ENCODE data around the gene CD22. TPM values are rescaled to one million over a fixed set of nuclear protein-coding genes. Genes with fewer than 3 reads are reported as not detected.
"Not testable (repeated sequence)": the region's sequence is repeated elsewhere in the genome, so short reads cannot be mapped to it uniquely, and the experiment has no call there.

Gene CD22
- total RNA-seq, 2 donors from 2014 or later, result 39.1 to 44.5 TPM

- peak overlapping the region; percentile 5 for H3K27ac Mint-ChIP-seq
- peak overlapping the region; percentile 31 to 50 for H3K4me3 Mint-ChIP-seq
- H3K4me1 Mint-ChIP-seq (ENCODE audit: low read depth), result peaks cover 47% of the 10 kb centered on the region
Measured at GRCh38 chr19:35352448-35353304, 23.7 kb downstream of the CD22 start.

GRCh38 chr19:35353635-35354034 lies 24.6 kb downstream of the CD22 start:
- Mint-ChIP-seq H3K4me3 (no peak overlapping the region), H3K27ac (no peak overlapping the region), H3K9me3 (no peaks in the 10 kb centered on the region), H3K4me1 (ENCODE audit: low read depth) (peaks cover 46% of the 10 kb centered on the region), H3K36me3 (ENCODE audit: insufficient read depth in 2 of 2) (peaks cover 0 to 3% of the 10 kb centered on the region in 2 donors), H3K27me3 (ENCODE audit: low read depth) (no peaks in the 10 kb centered on the region)
- no peak for ATAC-seq (replicated peaks in 1 of 2)
- DNase-seq, result no peak

More at GRCh38 chr19:35352448-35353304, 23.7 kb downstream of the CD22 start:
- no peaks in the 10 kb centered on the region for H3K9me3 Mint-ChIP-seq
- ATAC-seq (replicated peaks in 1 of 2) (peak; percentile 66 to 67), DNase-seq (peak; percentile 74 to 81)
- H3K36me3 Mint-ChIP-seq (ENCODE audit: insufficient read depth in 2 of 2), result no peaks in the 10 kb centered on the region
- H3K27me3 Mint-ChIP-seq (ENCODE audit: low read depth), result no peaks in the 10 kb centered on the region

- H3K9me3 Mint-ChIP-seq, result no peaks in the 10 kb centered on the region
- H3K36me3 Mint-ChIP-seq (ENCODE audit: insufficient read depth in 2 of 2), result peaks cover 0 to 3% of the 10 kb centered on the region in 2 donors
- H3K27ac Mint-ChIP-seq, result no peak overlapping the region
- no peak overlapping the region for H3K4me3 Mint-ChIP-seq
- DNase-seq, result no peak
- H3K4me1 Mint-ChIP-seq (ENCODE audit: low read depth), result peaks cover 33% of the 10 kb centered on the region
- no peaks in the 10 kb centered on the region for H3K27me3 Mint-ChIP-seq (ENCODE audit: low read depth)
- ATAC-seq (replicated peaks in 1 of 2), result peak; percentile 51 to 76
Measured at GRCh38 chr19:35354898-35355297, 25.9 kb downstream of the CD22 start.

- Mint-ChIP-seq H3K36me3 (ENCODE audit: insufficient read depth in 2 of 2) (peaks cover 0 to 3% of the 10 kb centered on the region in 2 donors), H3K4me3 (no peak overlapping the region), H3K4me1 (ENCODE audit: low read depth) (peaks cover 29% of the 10 kb centered on the region), H3K9me3 (no peaks in the 10 kb centered on the region), H3K27ac (no peak overlapping the region), H3K27me3 (ENCODE audit: low read depth) (peaks cover 1% of the 10 kb centered on the region)
- DNase-seq (no peak), ATAC-seq (replicated peaks in 1 of 2) (no peak)
Measured at GRCh38 chr19:35355791-35356460, 26.9 kb downstream of the CD22 start.

- peak; percentile 36 to 43 for ATAC-seq (replicated peaks in 1 of 2)
- Mint-ChIP-seq H3K27ac (peak within 1 kb of the TSS; percentile 77), H3K27me3 (ENCODE audit: low read depth) (peaks cover 12% of the 10 kb centered on the region), H3K9me3 (no peaks in the 10 kb centered on the region), H3K36me3 (ENCODE audit: insufficient read depth in 2 of 2) (peaks cover 0 to 3% of the 10 kb centered on the region in 2 donors), H3K4me1 (ENCODE audit: low read depth) (peaks cover 21% of the 10 kb centered on the region), H3K4me3 (peak within 1 kb of the TSS; percentile 81 to 88)
- no peak for DNase-seq
Measured at GRCh38 chr19:35357867-35358573, 29.0 kb downstream of the CD22 start, which contains the start of gene FFAR3. FFAR3 (plus strand) TSS chr19:35358460; CDS start chr19:35358891, 431 bp downstream.

- DNase-seq; H3K27ac Mint-ChIP-seq; ATAC-seq (replicated peaks in 1 of 2); H3K9me3 Mint-ChIP-seq; H3K36me3 Mint-ChIP-seq (ENCODE audit: insufficient read depth in 2 of 2): not testable (repeated sequence)
- peak overlapping the region; percentile 50 to 63 for H3K4me3 Mint-ChIP-seq
- peaks cover 20% of the 10 kb centered on the region for H3K4me1 Mint-ChIP-seq (ENCODE audit: low read depth)
- H3K27me3 Mint-ChIP-seq (ENCODE audit: low read depth), result peaks cover 12% of the 10 kb centered on the region
Measured at GRCh38 chr19:35358834-35359233, 29.8 kb downstream of the CD22 start.

GRCh38 chr19:35359395-35359794 lies 30.4 kb downstream of the CD22 start:
- not testable (repeated sequence) for H3K27ac Mint-ChIP-seq; DNase-seq; ATAC-seq (replicated peaks in 1 of 2); H3K9me3 Mint-ChIP-seq; H3K4me3 Mint-ChIP-seq; H3K36me3 Mint-ChIP-seq (ENCODE audit: insufficient read depth in 2 of 2)
- peaks cover 20% of the 10 kb centered on the region for H3K4me1 Mint-ChIP-seq (ENCODE audit: low read depth)
- peaks cover 12% of the 10 kb centered on the region for H3K27me3 Mint-ChIP-seq (ENCODE audit: low read depth)

GRCh38 chr19:35360081-35360480 lies 31.1 kb downstream of the CD22 start:
- peaks cover 18% of the 10 kb centered on the region for H3K27me3 Mint-ChIP-seq (ENCODE audit: low read depth)
- ATAC-seq (replicated peaks in 1 of 2); H3K9me3 Mint-ChIP-seq; H3K27ac Mint-ChIP-seq; DNase-seq; H3K36me3 Mint-ChIP-seq (ENCODE audit: insufficient read depth in 2 of 2); H3K4me3 Mint-ChIP-seq: not testable (repeated sequence)
- H3K4me1 Mint-ChIP-seq (ENCODE audit: low read depth), result peaks cover 16% of the 10 kb centered on the region

- Mint-ChIP-seq H3K27ac (no peak overlapping the region), H3K27me3 (ENCODE audit: low read depth) (peaks cover 21% of the 10 kb centered on the region), H3K36me3 (ENCODE audit: insufficient read depth in 2 of 2) (peaks cover 0 to 3% of the 10 kb centered on the region in 2 donors), H3K4me3 (no peak overlapping the region), H3K9me3 (no peaks in the 10 kb centered on the region), H3K4me1 (ENCODE audit: low read depth) (peaks cover 13% of the 10 kb centered on the region)
- ATAC-seq (replicated peaks in 1 of 2) (no peak), DNase-seq (no peak)
Measured at GRCh38 chr19:35360880-35361420, 32.0 kb downstream of the CD22 start.

GRCh38 chr19:35362261-35363000 lies 33.4 kb downstream of the CD22 start:
- ATAC-seq (replicated peaks in 1 of 2) (no peak), DNase-seq (no peak)
- H3K27me3 Mint-ChIP-seq (ENCODE audit: low read depth), result peaks cover 31% of the 10 kb centered on the region
- no peaks in the 10 kb centered on the region for H3K9me3 Mint-ChIP-seq
- H3K36me3 Mint-ChIP-seq (ENCODE audit: insufficient read depth in 2 of 2), result peaks cover 0 to 3% of the 10 kb centered on the region in 2 donors
- H3K4me3 Mint-ChIP-seq, result no peak overlapping the region
- H3K4me1 Mint-ChIP-seq (ENCODE audit: low read depth), result peaks cover 10% of the 10 kb centered on the region
- no peak overlapping the region for H3K27ac Mint-ChIP-seq

- no peak overlapping the region for H3K4me3 Mint-ChIP-seq
- H3K4me1 Mint-ChIP-seq (ENCODE audit: low read depth), result peaks cover 6% of the 10 kb centered on the region
- DNase-seq (no peak), ATAC-seq (replicated peaks in 1 of 2) (no peak)
- no peaks in the 10 kb centered on the region for H3K9me3 Mint-ChIP-seq
- H3K27me3 Mint-ChIP-seq (ENCODE audit: low read depth), result peaks cover 38% of the 10 kb centered on the region
- no peak overlapping the region for H3K27ac Mint-ChIP-seq
- H3K36me3 Mint-ChIP-seq (ENCODE audit: insufficient read depth in 2 of 2), result peaks cover 0 to 2% of the 10 kb centered on the region in 2 donors
Measured at GRCh38 chr19:35363001-35363590, 34.1 kb downstream of the CD22 start.

Data from activated T-cell treated with anti-CD3 and anti-CD28 coated beads, Interleukin-2, amount 50 U/mL, for 72 hours (primary cell).